ENCODE data around the gene ARFGAP1.

Gene ARFGAP1

GRCh38 chr20:63261060-63261794 lies 11.4 kb upstream of the ARFGAP1 start:
- no peak for DNase-seq

- DNase-seq = no peak
Measured at GRCh38 chr20:63261795-63262528, 10.7 kb upstream of the ARFGAP1 start.

GRCh38 chr20:63262836-63263235 lies 9.8 kb upstream of the ARFGAP1 start:
- DNase-seq = no peak

GRCh38 chr20:63264000-63264399 lies 8.6 kb upstream of the ARFGAP1 start:
- no peak for DNase-seq

- DNase-seq = no peak
Measured at GRCh38 chr20:63264519-63264918, 8.1 kb upstream of the ARFGAP1 start.

- DNase-seq = no peak
Measured at GRCh38 chr20:63265891-63266515, 6.6 kb upstream of the ARFGAP1 start.

- DNase-seq = no peak
Measured at GRCh38 chr20:63267691-63268090, 4.9 kb upstream of the ARFGAP1 start.

- DNase-seq = no peak
Measured at GRCh38 chr20:63268256-63268655, 4.4 kb upstream of the ARFGAP1 start.

GRCh38 chr20:63268671-63269439 lies 3.8 kb upstream of the ARFGAP1 start:
- no peak for DNase-seq

GRCh38 chr20:63269724-63270123 lies 2.9 kb upstream of the ARFGAP1 start:
- DNase-seq = no peak

- no peak for DNase-seq
Measured at GRCh38 chr20:63270606-63271325, 1.8 kb upstream of the ARFGAP1 start.

GRCh38 chr20:63273059-63273579 lies 506 bp downstream of the ARFGAP1 start:
- DNase-seq = no peak

GRCh38 chr20:63273635-63274380 lies 1.2 kb downstream of the ARFGAP1 start:
- DNase-seq = no peak

- no peak for DNase-seq
Measured at GRCh38 chr20:63274381-63275228, 2.0 kb downstream of the ARFGAP1 start.

GRCh38 chr20:63275825-63276224 lies 3.2 kb downstream of the ARFGAP1 start:
- DNase-seq = no peak

GRCh38 chr20:63276956-63277355 lies 4.3 kb downstream of the ARFGAP1 start:
- no peak for DNase-seq

- no peak for DNase-seq
Measured at GRCh38 chr20:63277466-63278272, 5.1 kb downstream of the ARFGAP1 start.

- no peak for DNase-seq
Measured at GRCh38 chr20:63278661-63279060, 6.0 kb downstream of the ARFGAP1 start.

- no peak for DNase-seq
Measured at GRCh38 chr20:63279931-63280330, 7.3 kb downstream of the ARFGAP1 start.

- DNase-seq = no peak
Measured at GRCh38 chr20:63280371-63280770, 7.8 kb downstream of the ARFGAP1 start.

Data from right forelimb (tissue), 1 donor.